OCI-LY1 (cell line): ENCODE results near the gene CACNA1I.

Source experiments
- H2AFZ ChIP-seq: fragments of 200-600 bp; sonication (generic), shearing (Covaris generic); 2 replicates; pipeline ENCODE4 v1.6.0; 2014; ENCODE audit warnings: antibody characterized with exemption, mild to moderate bottlenecking, low read length
- H3F3A ChIP-seq: fragments of 200-600 bp; sonication (generic), shearing (Covaris generic); 2 replicates; pipeline ENCODE4 v1.6.0; 2014; ENCODE audit warnings: mild to moderate bottlenecking, antibody characterized with exemption, low read length, moderate library complexity; ENCODE audit not compliant: insufficient read depth
- H3K27ac ChIP-seq: fragments of 200-600 bp; sonication (generic); 2 replicates; pipeline ENCODE4 v1.5.1; 2014; ENCODE audit warnings: low read length, mixed run types, mild to moderate bottlenecking, low read depth; ENCODE audit not compliant: poor library complexity, severe bottlenecking
- H3K27me3 ChIP-seq: fragments of 200-600 bp; sonication (generic); 2 replicates; pipeline ENCODE4 v1.6.0; 2014; ENCODE audit warnings: antibody characterized with exemption, mild to moderate bottlenecking, low read length, moderate library complexity; ENCODE audit not compliant: insufficient read depth
- H3K36me3 ChIP-seq: fragments of 200-600 bp; sonication (generic); 2 replicates; pipeline ENCODE4 v1.6.1; 2014; ENCODE audit warnings: mild to moderate bottlenecking, antibody characterized with exemption, low read length, moderate library complexity, mixed read lengths; ENCODE audit not compliant: insufficient read depth
- H3K4me1 ChIP-seq: fragments of 200-600 bp; sonication (generic); 2 replicates; pipeline ENCODE4 v1.5.1; 2014; ENCODE audit warnings: mild to moderate bottlenecking, low read length, moderate library complexity; ENCODE audit not compliant: insufficient read depth, severe bottlenecking
- H3K4me2 ChIP-seq: fragments of 200-600 bp; sonication (generic), shearing (Covaris generic); 2 replicates; pipeline ENCODE4 v1.6.1; 2014; ENCODE audit warnings: low read length
- H3K4me3 ChIP-seq: fragments of 200-600 bp; sonication (generic); 2 replicates; pipeline ENCODE4 v1.5.1; 2014; ENCODE audit warnings: low read length, low read depth, mild to moderate bottlenecking, mixed read lengths; ENCODE audit not compliant: poor library complexity, severe bottlenecking
- H3K79me2 ChIP-seq: fragments of 200-600 bp; shearing (Covaris generic); 2 replicates; pipeline ENCODE4 v1.6.1; 2016; ENCODE audit warnings: mixed run types, low read length, mixed read lengths; ENCODE audit not compliant: insufficient read depth
- H3K9ac ChIP-seq: fragments of 200-600 bp; sonication (generic), shearing (Covaris generic); 2 replicates; pipeline ENCODE4 v1.6.1; 2014; ENCODE audit warnings: mild to moderate bottlenecking, low read length, mixed read lengths
- H3K9me2 ChIP-seq: fragments of 200-600 bp; sonication (generic), shearing (Covaris generic); 2 replicates; pipeline ENCODE4 v1.6.1; 2014; ENCODE audit warnings: low read depth, mild to moderate bottlenecking, low read length, mixed read lengths
- H3K9me3 ChIP-seq: fragments of 200-600 bp; shearing (Covaris generic); 2 replicates; pipeline ENCODE4 v1.6.1; 2014; ENCODE audit warnings: low read length, mixed read lengths
- H4K20me1 ChIP-seq: fragments of 200-600 bp; sonication (generic), shearing (Covaris generic); 2 replicates; pipeline ENCODE4 v1.6.0; 2016; ENCODE audit warnings: mild to moderate bottlenecking, low read length; ENCODE audit not compliant: insufficient read depth
- EZH2 ChIP-seq: fragments of 200-600 bp; sonication (generic), shearing (Covaris generic); IDR thresholded peaks from 2 replicates; pipeline ENCODE4 v1.8.0; 2017; ENCODE audit warnings: borderline replicate concordance, mixed run types, mild to moderate bottlenecking, antibody characterized with exemption, low read length, moderate library complexity, mixed read lengths
- TF ChIP-seq, protein P1 (sequence below): fragments of 200-600 bp; sonication (generic), shearing (Covaris generic); IDR thresholded peaks from 2 replicates; pipeline ENCODE4 v1.5.1; 2017; ENCODE audit warnings: mild to moderate bottlenecking, antibody characterized with exemption, low read length, moderate library complexity, mixed read lengths

CACNA1I gene

DNA sequence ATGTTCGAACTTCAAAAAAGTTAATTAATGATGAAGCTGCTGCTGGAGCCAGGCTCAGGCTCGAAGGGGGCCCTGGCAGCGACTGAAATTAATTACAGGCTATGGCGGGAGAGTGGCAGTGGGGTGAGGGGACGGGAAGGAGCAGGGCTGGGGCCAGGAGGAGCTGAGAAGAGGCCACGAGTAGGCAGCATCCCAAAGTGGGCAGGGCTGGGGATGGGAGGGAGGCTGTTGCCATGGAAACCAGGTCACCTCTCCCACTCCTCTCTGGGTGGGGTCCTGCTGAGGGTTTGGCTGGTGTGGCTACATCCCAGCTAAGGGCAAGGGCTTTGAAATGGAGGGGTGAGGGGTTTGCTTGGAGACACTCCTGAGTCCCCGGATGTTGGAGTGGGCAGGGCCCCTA is 23.9 kb downstream of the CACNA1I start:
- Histone ChIP-seq H3K27ac (no peak overlapping the region), H3K9me3 (no peaks in the 10 kb centered on the region), H4K20me1 (no peaks in the 10 kb centered on the region), H3K9me2 (no peaks in the 10 kb centered on the region), H3K79me2 (no peaks in the 10 kb centered on the region), H2AFZ (no peak overlapping the region), H3K9ac (no peak overlapping the region), H3K4me3 (no peak overlapping the region), H3K4me2 (no peak overlapping the region), H3K36me3 (no peaks in the 10 kb centered on the region), H3F3A (no peaks in the 10 kb centered on the region), H3K4me1 (no peaks in the 10 kb centered on the region), H3K27me3 (peaks cover 12% of the 10 kb centered on the region; the same call in 1 of the 2 replicates)
- no peak for TF ChIP-seq EZH2
- TF ChIP-seq, protein P1, sequence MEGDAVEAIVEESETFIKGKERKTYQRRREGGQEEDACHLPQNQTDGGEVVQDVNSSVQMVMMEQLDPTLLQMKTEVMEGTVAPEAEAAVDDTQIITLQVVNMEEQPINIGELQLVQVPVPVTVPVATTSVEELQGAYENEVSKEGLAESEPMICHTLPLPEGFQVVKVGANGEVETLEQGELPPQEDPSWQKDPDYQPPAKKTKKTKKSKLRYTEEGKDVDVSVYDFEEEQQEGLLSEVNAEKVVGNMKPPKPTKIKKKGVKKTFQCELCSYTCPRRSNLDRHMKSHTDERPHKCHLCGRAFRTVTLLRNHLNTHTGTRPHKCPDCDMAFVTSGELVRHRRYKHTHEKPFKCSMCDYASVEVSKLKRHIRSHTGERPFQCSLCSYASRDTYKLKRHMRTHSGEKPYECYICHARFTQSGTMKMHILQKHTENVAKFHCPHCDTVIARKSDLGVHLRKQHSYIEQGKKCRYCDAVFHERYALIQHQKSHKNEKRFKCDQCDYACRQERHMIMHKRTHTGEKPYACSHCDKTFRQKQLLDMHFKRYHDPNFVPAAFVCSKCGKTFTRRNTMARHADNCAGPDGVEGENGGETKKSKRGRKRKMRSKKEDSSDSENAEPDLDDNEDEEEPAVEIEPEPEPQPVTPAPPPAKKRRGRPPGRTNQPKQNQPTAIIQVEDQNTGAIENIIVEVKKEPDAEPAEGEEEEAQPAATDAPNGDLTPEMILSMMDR, result no peak

DNA sequence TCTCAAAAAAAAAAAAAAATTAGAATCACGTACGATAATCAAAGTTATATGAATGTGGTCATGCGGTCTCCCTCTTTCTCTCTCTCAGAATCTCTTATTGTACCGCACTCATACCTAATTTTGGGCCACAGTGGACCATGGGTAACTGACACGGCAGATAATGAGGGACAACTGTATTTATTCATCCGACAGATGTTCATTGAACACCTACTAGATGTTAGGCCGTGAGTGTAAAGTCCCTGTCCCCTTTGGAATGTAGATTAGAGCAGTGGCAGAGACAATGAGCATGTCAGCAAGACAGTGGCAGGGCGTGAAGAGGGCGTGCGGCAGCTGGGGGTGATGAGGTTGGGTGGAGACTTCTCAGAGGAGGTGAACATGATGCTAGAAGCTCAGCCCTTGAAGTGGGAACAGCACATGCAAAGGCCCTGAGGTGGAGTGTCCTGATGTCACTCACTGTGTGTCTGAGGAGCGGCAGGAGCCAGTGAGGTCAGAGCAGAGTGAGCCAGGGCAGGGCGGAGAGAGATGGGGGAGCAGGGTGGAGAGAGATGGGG is 25.1 kb downstream of the CACNA1I start:
- Histone ChIP-seq H2AFZ (no peak overlapping the region), H4K20me1 (no peaks in the 10 kb centered on the region), H3K9me2 (no peaks in the 10 kb centered on the region), H3F3A (no peaks in the 10 kb centered on the region), H3K79me2 (no peaks in the 10 kb centered on the region), H3K4me2 (no peak overlapping the region), H3K36me3 (no peaks in the 10 kb centered on the region), H3K4me1 (no peaks in the 10 kb centered on the region), H3K9ac (no peak overlapping the region), H3K27ac (no peak overlapping the region), H3K9me3 (no peaks in the 10 kb centered on the region), H3K4me3 (no peak overlapping the region), H3K27me3 (peaks cover 12% of the 10 kb centered on the region; the same call in 1 of the 2 replicates)
- no peak for TF ChIP-seq EZH2
- TF ChIP-seq, protein P1, result no peak

- TF ChIP-seq, protein P1, result no peak
- TF ChIP-seq EZH2, result no peak
- no peaks in the 10 kb centered on the region for H4K20me1 ChIP-seq
- H2AFZ ChIP-seq, result no peak overlapping the region
- no peaks in the 10 kb centered on the region for H3K36me3 ChIP-seq
- H3K9me3 ChIP-seq, result no peaks in the 10 kb centered on the region
- H3K4me3 ChIP-seq, result no peak overlapping the region
- no peaks in the 10 kb centered on the region for H3F3A ChIP-seq
- no peak overlapping the region for H3K27ac ChIP-seq
- no peaks in the 10 kb centered on the region for H3K79me2 ChIP-seq
- no peak overlapping the region for H3K4me2 ChIP-seq
- H3K9me2 ChIP-seq, result no peaks in the 10 kb centered on the region
- peaks cover 12% of the 10 kb centered on the region; the same call in 1 of the 2 replicates for H3K27me3 ChIP-seq
- no peaks in the 10 kb centered on the region for H3K4me1 ChIP-seq
- no peak overlapping the region for H3K9ac ChIP-seq
Measured at GRCh38 chr22:39596601-39597000, 26.0 kb downstream of the CACNA1I start.
